Left ventricle myocardium inferior (tissue), 1 donor: ENCODE data around the gene NCKAP5. TPM values are rescaled to one million over a fixed set of nuclear protein-coding genes. Genes with fewer than 3 reads are reported as not detected.

Source experiments
- DNase-seq: peaks from one replicate; pipeline ENCODE4 v3.0.0-alpha.2; 2020
- H3K27ac ChIP-seq: fragments of 200-600 bp; replicated peaks from 2 replicates; pipeline ENCODE4 v1.8.0; 2021
- H3K27me3 ChIP-seq: fragments of 200-600 bp; 2 replicates; pipeline ENCODE4 v1.8.0; 2021; ENCODE audit warnings: low read depth
- H3K36me3 ChIP-seq: fragments of 200-600 bp; 2 replicates; pipeline ENCODE4 v1.8.0; 2021
- H3K4me1 ChIP-seq: fragments of 200-600 bp; 2 replicates; pipeline ENCODE4 v1.8.0; 2021
- H3K4me3 ChIP-seq: fragments of 200-600 bp; 2 replicates; pipeline ENCODE4 v1.8.0; 2021; ENCODE audit warnings: mild to moderate bottlenecking, moderate library complexity
- H3K9me3 ChIP-seq: fragments of 200-600 bp; replicated peaks from 2 replicates; pipeline ENCODE4 v1.8.0; 2021
- CTCF ChIP-seq: fragments of 200-600 bp; IDR thresholded peaks from 2 replicates; pipeline ENCODE4 v1.8.0; 2021; ENCODE audit warnings: antibody characterized with exemption, mild to moderate bottlenecking, borderline replicate concordance
- intact Hi-C: fragments of 100-400 bp; cut with micrococcal nuclease; formaldehyde crosslinking; loops from one replicate; pipeline ENCODE4 v1.11.0; 2022
- total RNA-seq: library from RNA; stranded (reverse); fragmentation: NEBNext Ultra II Directional; extraction: Animal tissue kit (Norgen Biotek cat#: 25700); gene quantifications from one replicate; pipeline ENCODE4 v1.2.1, GENCODE V29; 2021
- donor health status: DM: no; HTN: yes; CAD: no; lungs with severe emphysema.

Gene NCKAP5
- total RNA-seq, 1 donor from 2014 or later: 6.0 TPM

- H3K27me3 ChIP-seq: no peaks in the 10 kb centered on the region
- H3K4me3 ChIP-seq: no peak overlapping the region
- no peak for DNase-seq
- no peaks in the 10 kb centered on the region for H3K9me3 ChIP-seq
- H3K4me1 ChIP-seq: no peaks in the 10 kb centered on the region
- no peak for TF ChIP-seq CTCF
- intact Hi-C loops: no loop called here
- H3K27ac ChIP-seq: no peak overlapping the region
- no peaks in the 10 kb centered on the region for H3K36me3 ChIP-seq
Observed at GRCh38 chr2:133061874-133062593, 506.2 kb downstream of the NCKAP5 start.

- no peak overlapping the region for H3K4me3 ChIP-seq
- H3K4me1 ChIP-seq: no peaks in the 10 kb centered on the region
- intact Hi-C loops: no loop called here
- no peak for DNase-seq
- TF ChIP-seq CTCF: no peak
- no peak overlapping the region for H3K27ac ChIP-seq
- no peaks in the 10 kb centered on the region for H3K27me3 ChIP-seq
- H3K36me3 ChIP-seq: no peaks in the 10 kb centered on the region
- H3K9me3 ChIP-seq: no peaks in the 10 kb centered on the region
Observed at GRCh38 chr2:133054297-133054696, 514.0 kb downstream of the NCKAP5 start.

GRCh38 chr2:133053541-133053940 lies 514.7 kb downstream of the NCKAP5 start:
- intact Hi-C loops: no loop called here
- H3K27me3 ChIP-seq: no peaks in the 10 kb centered on the region
- no peak for TF ChIP-seq CTCF
- no peaks in the 10 kb centered on the region for H3K4me1 ChIP-seq
- H3K9me3 ChIP-seq: no peaks in the 10 kb centered on the region
- H3K36me3 ChIP-seq: no peaks in the 10 kb centered on the region
- no peak for DNase-seq
- H3K27ac ChIP-seq: no peak overlapping the region
- H3K4me3 ChIP-seq: no peak overlapping the region

- no peak for TF ChIP-seq CTCF
- Histone ChIP-seq H3K36me3 (no peaks in the 10 kb centered on the region), H3K27ac (no peak overlapping the region), H3K4me3 (no peak overlapping the region), H3K9me3 (no peaks in the 10 kb centered on the region), H3K27me3 (no peaks in the 10 kb centered on the region), H3K4me1 (no peaks in the 10 kb centered on the region)
- intact Hi-C loops: no loop called here
- no peak for DNase-seq
Observed at GRCh38 chr2:133045787-133046186, 522.5 kb downstream of the NCKAP5 start.

- no peaks in the 10 kb centered on the region for H3K36me3 ChIP-seq
- H3K4me3 ChIP-seq: no peak overlapping the region
- TF ChIP-seq CTCF: no peak
- intact Hi-C loops: no loop called here
- H3K4me1 ChIP-seq: no peaks in the 10 kb centered on the region
- H3K27me3 ChIP-seq: no peaks in the 10 kb centered on the region
- H3K9me3 ChIP-seq: no peaks in the 10 kb centered on the region
- no peak overlapping the region for H3K27ac ChIP-seq
- DNase-seq: no peak
Observed at GRCh38 chr2:133044556-133044955, 523.7 kb downstream of the NCKAP5 start.
